ENCODE data around the gene WFIKKN2. TPM values are rescaled to one million over a fixed set of nuclear protein-coding genes. Genes with fewer than 3 reads are reported as not detected.
"Not testable (repeated sequence)": the region's sequence is repeated elsewhere in the genome, so short reads cannot be mapped to it uniquely, and the experiment has no call there.

The WFIKKN2 gene
- polyA plus RNA-seq, 1 experiment, result 0.07 TPM

DNA sequence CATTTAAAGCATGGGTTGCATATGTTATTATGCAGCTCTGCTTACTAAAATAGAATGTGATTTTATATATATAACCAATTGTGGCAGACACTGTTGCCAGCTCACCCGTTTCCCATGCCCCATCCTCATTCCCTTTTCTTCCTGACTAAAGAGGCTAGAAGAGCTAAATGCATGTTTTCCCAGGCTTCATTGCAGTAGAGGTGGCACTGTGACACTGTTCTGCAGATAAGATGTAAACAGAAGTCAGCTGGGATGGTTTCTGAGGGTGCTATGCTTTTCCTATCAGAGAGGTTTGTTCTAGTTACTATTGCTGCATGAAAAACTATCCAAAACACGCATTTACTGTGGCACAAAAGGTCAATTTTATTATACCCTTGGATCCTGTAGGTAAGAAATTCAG is 36.5 kb downstream of the WFIKKN2 start:
- peaks cover 2% of the 10 kb centered on the region; the same call in 1 of the 2 replicates for H3K9me3 ChIP-seq (ENCODE audit: control insufficient read depth, insufficient read depth, low read length)
- DNase-seq (ENCODE audit: low read depth, low spot score), result no peak
- no peak overlapping the region for H3K4me3 ChIP-seq (ENCODE audit: low read depth, low read length)
- peaks cover 10% of the 10 kb centered on the region for H3K27me3 ChIP-seq (ENCODE audit: control insufficient read depth, insufficient read depth, low read length)
- ChIA-PET POLR2A (no interaction called here), CTCF (no interaction called here)
- no peak overlapping the region for H3K27ac ChIP-seq (ENCODE audit: low read depth, low read length)
- TF ChIP-seq, protein P1, sequence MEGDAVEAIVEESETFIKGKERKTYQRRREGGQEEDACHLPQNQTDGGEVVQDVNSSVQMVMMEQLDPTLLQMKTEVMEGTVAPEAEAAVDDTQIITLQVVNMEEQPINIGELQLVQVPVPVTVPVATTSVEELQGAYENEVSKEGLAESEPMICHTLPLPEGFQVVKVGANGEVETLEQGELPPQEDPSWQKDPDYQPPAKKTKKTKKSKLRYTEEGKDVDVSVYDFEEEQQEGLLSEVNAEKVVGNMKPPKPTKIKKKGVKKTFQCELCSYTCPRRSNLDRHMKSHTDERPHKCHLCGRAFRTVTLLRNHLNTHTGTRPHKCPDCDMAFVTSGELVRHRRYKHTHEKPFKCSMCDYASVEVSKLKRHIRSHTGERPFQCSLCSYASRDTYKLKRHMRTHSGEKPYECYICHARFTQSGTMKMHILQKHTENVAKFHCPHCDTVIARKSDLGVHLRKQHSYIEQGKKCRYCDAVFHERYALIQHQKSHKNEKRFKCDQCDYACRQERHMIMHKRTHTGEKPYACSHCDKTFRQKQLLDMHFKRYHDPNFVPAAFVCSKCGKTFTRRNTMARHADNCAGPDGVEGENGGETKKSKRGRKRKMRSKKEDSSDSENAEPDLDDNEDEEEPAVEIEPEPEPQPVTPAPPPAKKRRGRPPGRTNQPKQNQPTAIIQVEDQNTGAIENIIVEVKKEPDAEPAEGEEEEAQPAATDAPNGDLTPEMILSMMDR (IDR thresholded peaks at IDR 0.05; ENCODE audit: low read depth, low read length), result no peak

DNA sequence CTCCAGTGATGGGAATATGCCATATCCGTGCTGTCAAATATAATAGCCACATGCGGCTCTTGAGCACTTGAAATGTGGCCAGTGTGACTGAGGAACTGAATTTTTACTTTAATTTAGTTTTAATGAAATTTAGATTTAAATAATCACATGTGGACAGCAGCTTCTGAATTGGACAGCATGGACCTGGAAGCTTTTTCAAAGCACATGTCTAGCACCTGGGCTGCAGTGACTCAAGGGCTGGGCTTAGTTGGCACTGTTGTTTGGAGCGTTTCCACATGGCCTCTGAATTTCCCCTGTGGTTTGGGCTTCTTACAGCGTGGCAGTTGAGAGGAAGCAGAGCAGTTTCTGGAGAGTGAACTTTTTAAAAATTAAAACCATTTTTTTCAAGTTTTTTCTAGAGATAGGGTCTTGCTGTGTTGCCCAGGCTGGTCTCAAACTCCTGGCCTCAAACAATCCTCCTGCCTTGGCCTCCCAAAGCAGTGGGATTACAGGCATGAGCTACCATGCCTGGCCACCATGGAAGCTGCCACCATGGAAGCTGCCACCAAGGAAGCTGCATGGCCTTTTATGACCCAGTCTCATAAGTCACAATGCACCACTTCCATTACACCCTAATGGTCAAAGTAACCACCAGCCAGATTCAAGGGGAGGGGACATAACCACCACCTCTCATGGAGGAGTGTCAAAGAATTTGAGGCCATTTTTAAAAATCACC is 37.5 kb downstream of the WFIKKN2 start:
- no peak for DNase-seq (ENCODE audit: low read depth, low spot score)
- Histone ChIP-seq H3K4me3 (ENCODE audit: low read depth, low read length) (no peak overlapping the region), H3K27ac (ENCODE audit: low read depth, low read length) (no peak overlapping the region), H3K27me3 (ENCODE audit: control insufficient read depth, insufficient read depth, low read length) (peaks cover 10% of the 10 kb centered on the region), H3K9me3 (ENCODE audit: control insufficient read depth, insufficient read depth, low read length) (no peaks in the 10 kb centered on the region)
- ChIA-PET POLR2A (no interaction called here), CTCF (no interaction called here)
- TF ChIP-seq, protein P1 (IDR thresholded peaks at IDR 0.05; ENCODE audit: low read depth, low read length), result no peak

GRCh38 chr17:50875074-50875473 is 39.7 kb downstream of the WFIKKN2 start:
- Histone ChIP-seq H3K4me3 (ENCODE audit: low read depth, low read length) (no peak overlapping the region), H3K27me3 (ENCODE audit: control insufficient read depth, insufficient read depth, low read length) (peaks cover 10% of the 10 kb centered on the region), H3K9me3 (ENCODE audit: control insufficient read depth, insufficient read depth, low read length) (peaks cover 8% of the 10 kb centered on the region; the same call in 1 of the 2 replicates), H3K27ac (ENCODE audit: low read depth, low read length) (no peak overlapping the region)
- POLR2A ChIA-PET, result interaction anchor here (1.4 kb wide), 1 partner anchor 9 kb away, joined by 5 read pairs; the partner anchor contains the start of gene TOB1
- CTCF ChIA-PET, result interaction anchor here (0.6 kb wide), 1 partner anchor 27 kb away, joined by 9 read pairs; no protein-coding TSS in a partner anchor
- no peak for DNase-seq (ENCODE audit: low read depth, low spot score)
- TF ChIP-seq, protein P1 (IDR thresholded peaks at IDR 0.05; ENCODE audit: low read depth, low read length), result no peak

DNA sequence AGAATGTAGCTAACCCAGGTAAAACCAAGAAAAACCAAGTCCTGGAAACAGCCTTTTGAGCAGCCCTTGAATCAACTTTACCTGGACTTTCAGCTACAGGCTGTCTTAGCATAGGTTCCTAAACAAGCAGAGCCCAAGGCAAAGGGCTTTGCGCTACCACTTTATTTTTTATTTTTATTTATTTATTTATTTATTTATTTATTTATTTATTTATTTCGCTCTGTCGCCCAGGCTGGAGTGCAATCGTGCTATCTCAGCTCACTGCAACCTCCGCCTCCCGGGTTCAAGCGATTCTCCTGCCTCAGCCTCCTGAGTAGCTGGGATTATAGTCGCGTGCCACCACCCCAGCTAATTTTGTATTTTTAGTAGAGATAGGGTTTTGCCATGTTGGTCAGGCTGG is 41.7 kb downstream of the WFIKKN2 start:
- CTCF ChIA-PET; DNase-seq (ENCODE audit: low read depth, low spot score); H3K4me3 ChIP-seq (ENCODE audit: low read depth, low read length); H3K9me3 ChIP-seq (ENCODE audit: control insufficient read depth, insufficient read depth, low read length); H3K27me3 ChIP-seq (ENCODE audit: control insufficient read depth, insufficient read depth, low read length); H3K27ac ChIP-seq (ENCODE audit: low read depth, low read length): not testable (repeated sequence)
- POLR2A ChIA-PET, result interaction anchor here (2.5 kb wide), 1 partner anchor 10 kb away, joined by 5 read pairs; the partner anchor contains the start of gene TOB1

DNA sequence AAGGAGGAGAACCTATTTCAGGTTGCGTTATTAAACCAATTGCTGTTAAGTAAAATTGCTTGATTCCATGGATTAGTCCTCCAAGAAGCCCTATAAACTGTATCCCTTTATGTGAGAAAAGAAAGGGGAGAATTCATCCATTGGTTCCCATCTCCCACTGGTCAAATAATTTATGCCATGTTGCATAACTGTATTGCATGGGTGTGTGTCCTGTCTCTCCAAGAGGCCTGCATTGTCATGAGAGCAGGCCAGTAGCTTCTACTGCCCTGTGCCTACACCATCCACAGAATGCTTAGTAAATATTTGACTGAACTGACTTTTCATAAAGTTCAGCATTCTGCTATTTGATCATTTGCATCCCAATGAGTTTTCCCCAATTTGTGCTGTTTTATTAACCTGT is 42.5 kb downstream of the WFIKKN2 start:
- CTCF ChIA-PET, result no interaction called here
- POLR2A ChIA-PET, result interaction anchor here (2.5 kb wide), 1 partner anchor 11 kb away, joined by 5 read pairs; the partner anchor contains the start of gene TOB1

More for the DNA sequence above, 42.5 kb downstream of the WFIKKN2 start:
- no peak for DNase-seq (ENCODE audit: low read depth, low spot score)
- H3K9me3 ChIP-seq (ENCODE audit: control insufficient read depth, insufficient read depth, low read length), result peaks cover 10% of the 10 kb centered on the region; the same call in 1 of the 2 replicates
- no peak overlapping the region for H3K27ac ChIP-seq (ENCODE audit: low read depth, low read length)
- H3K4me3 ChIP-seq (ENCODE audit: low read depth, low read length), result no peak overlapping the region
- peaks cover 8% of the 10 kb centered on the region for H3K27me3 ChIP-seq (ENCODE audit: control insufficient read depth, insufficient read depth, low read length)
- TF ChIP-seq, protein P1 (IDR thresholded peaks at IDR 0.05; ENCODE audit: low read depth, low read length), result no peak
